ENCODE measurements around the gene TBX5.
A peak's percentile ranks its signal among the peaks of the same experiment; 100 is the strongest.
"Not testable (repeated sequence)": the region's sequence is repeated elsewhere in the genome, so short reads cannot be mapped to it uniquely, and the experiment has no call there.

TBX5 gene

DNA sequence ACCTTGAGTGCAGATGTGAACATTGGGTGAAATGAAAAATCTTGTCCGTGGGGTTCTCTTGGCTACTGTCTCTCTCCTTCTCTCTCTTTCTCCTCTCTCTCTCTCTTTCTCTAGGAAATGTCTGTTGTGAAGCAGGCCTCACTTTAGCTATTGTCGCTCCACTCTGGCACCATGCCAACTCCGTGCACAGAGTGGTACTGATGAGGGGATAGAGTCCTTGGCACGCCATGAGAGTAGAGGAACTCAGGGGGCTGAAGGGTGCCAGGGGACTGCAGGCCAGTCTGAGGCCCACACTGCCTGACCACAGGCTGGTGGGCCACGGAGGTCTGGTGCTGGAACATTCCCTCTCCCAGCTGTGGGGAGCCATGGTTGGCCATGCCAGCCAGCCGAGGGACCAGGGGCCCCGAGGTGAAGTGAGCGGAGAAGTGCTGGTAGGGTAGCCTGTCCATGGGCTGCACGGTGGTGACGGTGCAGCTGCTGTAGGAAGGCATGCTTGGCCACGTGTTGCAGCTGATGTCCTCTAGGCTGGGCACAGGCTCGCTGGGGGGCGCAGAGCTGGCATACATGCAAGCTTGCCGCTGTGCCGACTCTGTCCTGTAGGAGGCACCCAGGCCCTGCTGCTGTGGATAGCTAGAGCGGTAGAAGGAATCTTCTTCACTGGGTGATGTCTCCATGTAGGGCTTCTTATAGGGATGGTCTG is 50.4 kb downstream of the TBX5 start:
- Histone ChIP-seq H3K27me3 (replicated peaks; ENCODE audit: control insufficient read depth, insufficient read depth, low read length) (no peaks in the 10 kb centered on the region), H3K4me3 (replicated peaks; ENCODE audit: low read depth, low read length) (no peak overlapping the region), H3K36me3 (ENCODE audit: control insufficient read depth, insufficient read depth, low read length) (no peaks in the 10 kb centered on the region)
- TF ChIP-seq, protein P1, sequence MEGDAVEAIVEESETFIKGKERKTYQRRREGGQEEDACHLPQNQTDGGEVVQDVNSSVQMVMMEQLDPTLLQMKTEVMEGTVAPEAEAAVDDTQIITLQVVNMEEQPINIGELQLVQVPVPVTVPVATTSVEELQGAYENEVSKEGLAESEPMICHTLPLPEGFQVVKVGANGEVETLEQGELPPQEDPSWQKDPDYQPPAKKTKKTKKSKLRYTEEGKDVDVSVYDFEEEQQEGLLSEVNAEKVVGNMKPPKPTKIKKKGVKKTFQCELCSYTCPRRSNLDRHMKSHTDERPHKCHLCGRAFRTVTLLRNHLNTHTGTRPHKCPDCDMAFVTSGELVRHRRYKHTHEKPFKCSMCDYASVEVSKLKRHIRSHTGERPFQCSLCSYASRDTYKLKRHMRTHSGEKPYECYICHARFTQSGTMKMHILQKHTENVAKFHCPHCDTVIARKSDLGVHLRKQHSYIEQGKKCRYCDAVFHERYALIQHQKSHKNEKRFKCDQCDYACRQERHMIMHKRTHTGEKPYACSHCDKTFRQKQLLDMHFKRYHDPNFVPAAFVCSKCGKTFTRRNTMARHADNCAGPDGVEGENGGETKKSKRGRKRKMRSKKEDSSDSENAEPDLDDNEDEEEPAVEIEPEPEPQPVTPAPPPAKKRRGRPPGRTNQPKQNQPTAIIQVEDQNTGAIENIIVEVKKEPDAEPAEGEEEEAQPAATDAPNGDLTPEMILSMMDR (IDR thresholded peaks at IDR 0.05; ENCODE audit: insufficient read depth, low read length, poor library complexity, severe bottlenecking): peak; percentile 36
- peak; percentile 2 for DNase-seq (ENCODE audit: extremely low read depth, insufficient read length)

DNA sequence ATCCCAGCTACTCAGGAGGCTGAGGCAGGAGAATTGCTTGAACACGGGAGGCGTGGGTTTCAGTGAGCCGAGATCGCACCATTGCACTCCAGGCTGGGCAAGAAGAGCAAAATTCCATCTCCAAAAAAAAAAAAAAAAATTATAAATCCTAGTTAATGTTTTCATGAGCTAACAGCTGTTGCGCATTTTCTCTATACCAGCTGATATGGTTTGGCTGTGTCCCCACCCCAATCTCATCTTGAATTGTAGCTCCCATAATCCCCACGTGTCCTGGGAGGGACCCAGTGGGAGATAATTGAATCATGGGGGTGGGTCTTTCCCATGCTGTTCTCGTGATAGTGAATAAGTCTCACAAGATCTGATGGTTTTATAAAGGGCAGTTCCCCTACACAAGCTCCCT is 56.7 kb downstream of the TBX5 start:
- not testable (repeated sequence) for H3K36me3 ChIP-seq (ENCODE audit: control insufficient read depth, insufficient read depth, low read length); H3K4me3 ChIP-seq (replicated peaks; ENCODE audit: low read depth, low read length); DNase-seq (ENCODE audit: extremely low read depth, insufficient read length); H3K27me3 ChIP-seq (replicated peaks; ENCODE audit: control insufficient read depth, insufficient read depth, low read length)

DNA sequence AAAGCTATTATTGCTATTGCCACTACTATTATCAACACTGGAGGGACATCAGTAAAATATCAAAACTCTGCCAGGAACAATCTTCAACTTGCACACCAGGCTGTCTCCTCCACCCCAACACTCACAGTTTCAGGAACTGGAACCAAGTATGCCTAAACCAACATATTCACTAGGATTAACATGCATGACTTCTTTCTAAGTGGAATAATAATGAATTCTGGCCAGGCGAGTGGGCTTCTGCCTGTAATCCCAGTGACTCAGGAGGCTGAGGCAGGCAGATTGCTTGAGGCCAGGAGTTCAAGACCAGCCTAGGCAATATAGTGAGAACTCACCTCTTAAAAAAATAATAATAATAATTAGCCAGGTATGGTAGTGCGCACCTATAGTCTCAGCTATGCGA is 58.1 kb downstream of the TBX5 start:
- no peaks in the 10 kb centered on the region for H3K36me3 ChIP-seq (ENCODE audit: control insufficient read depth, insufficient read depth, low read length)
- no peaks in the 10 kb centered on the region for H3K27me3 ChIP-seq (replicated peaks; ENCODE audit: control insufficient read depth, insufficient read depth, low read length)
- no peak for DNase-seq (ENCODE audit: extremely low read depth, insufficient read length)
- no peak overlapping the region for H3K4me3 ChIP-seq (replicated peaks; ENCODE audit: low read depth, low read length)
- TF ChIP-seq, protein P1 (IDR thresholded peaks at IDR 0.05; ENCODE audit: insufficient read depth, low read length, poor library complexity, severe bottlenecking): no peak

DNA sequence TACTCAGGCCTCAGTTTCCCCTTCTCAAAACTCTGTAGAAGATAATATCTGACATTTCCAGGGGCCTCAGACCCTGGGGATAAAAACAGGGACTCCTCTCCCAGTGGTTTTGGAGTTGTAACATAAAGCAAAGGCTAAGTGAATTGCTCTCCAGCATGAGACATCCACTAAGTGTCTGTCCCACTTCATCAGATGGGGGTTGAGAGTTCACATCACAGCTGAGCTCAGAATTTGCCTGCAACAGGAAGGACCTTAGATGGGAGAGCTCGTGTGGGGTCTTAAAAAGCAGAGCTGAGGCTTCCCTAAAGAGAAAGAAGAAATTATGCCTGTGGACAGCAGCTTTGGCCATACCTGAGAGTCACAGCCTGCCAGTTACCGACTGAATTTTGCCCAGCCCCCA is 61.1 kb downstream of the TBX5 start:
- no peak overlapping the region for H3K4me3 ChIP-seq (replicated peaks; ENCODE audit: low read depth, low read length)
- H3K27me3 ChIP-seq (replicated peaks; ENCODE audit: control insufficient read depth, insufficient read depth, low read length): no peaks in the 10 kb centered on the region
- H3K36me3 ChIP-seq (ENCODE audit: control insufficient read depth, insufficient read depth, low read length): no peaks in the 10 kb centered on the region
- no peak for DNase-seq (ENCODE audit: extremely low read depth, insufficient read length)
- TF ChIP-seq, protein P1 (IDR thresholded peaks at IDR 0.05; ENCODE audit: insufficient read depth, low read length, poor library complexity, severe bottlenecking): no peak

DNA sequence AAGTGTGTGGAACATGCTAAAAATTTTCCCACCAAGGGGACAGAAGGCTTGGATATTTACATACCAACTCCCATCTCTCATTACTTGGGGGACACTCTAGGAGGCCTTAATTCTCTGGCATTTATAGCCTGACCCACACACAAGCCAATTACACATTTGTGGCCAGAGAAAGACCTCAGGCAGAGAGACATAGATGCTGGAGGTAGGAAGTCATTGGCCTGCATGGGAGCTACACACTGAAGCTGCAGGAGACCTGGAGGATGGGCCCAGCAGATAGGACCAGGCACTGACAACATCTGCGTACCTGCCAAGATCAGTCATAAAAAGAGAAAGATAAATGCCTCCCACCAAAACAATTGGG is 61.7 kb downstream of the TBX5 start:
- TF ChIP-seq, protein P1 (IDR thresholded peaks at IDR 0.05; ENCODE audit: insufficient read depth, low read length, poor library complexity, severe bottlenecking): no peak
- DNase-seq (ENCODE audit: extremely low read depth, insufficient read length): no peak
- Histone ChIP-seq H3K36me3 (ENCODE audit: control insufficient read depth, insufficient read depth, low read length) (no peaks in the 10 kb centered on the region), H3K27me3 (replicated peaks; ENCODE audit: control insufficient read depth, insufficient read depth, low read length) (no peaks in the 10 kb centered on the region), H3K4me3 (replicated peaks; ENCODE audit: low read depth, low read length) (no peak overlapping the region)

DNA sequence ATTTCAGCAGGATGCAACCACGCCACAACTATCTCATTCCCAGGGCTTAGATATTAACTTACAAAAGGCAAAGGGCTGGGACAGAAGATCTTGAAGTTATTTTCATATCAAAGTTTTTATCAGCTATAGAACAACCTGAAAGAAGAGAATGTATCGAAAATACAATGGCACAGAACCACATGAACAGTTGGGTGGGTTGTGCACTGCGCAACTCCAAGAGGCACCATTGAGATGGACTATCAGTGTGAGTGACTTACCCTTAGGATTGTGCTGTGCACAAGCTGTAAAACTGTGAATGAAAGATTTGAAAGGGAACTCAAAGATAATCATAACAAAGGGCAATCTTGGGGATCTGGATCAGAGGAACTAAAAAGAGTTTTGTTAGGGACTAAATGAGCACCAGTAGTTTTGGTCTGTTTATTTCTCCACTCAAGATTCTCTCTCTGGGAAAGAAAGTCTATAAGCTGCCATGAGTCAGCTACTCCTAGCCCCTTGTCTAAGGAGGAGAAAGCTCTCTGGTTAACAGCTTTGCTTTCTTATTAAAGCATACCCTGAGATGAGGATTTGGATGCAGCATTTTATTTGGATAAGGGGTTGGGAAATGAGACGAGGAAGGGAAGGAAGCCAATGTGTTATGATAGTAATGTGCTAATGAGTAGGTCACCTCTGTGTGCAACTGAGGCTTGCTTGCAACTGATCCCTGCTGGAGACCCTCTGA is 62.2 kb downstream of the TBX5 start:
- no peaks in the 10 kb centered on the region for H3K36me3 ChIP-seq (ENCODE audit: control insufficient read depth, insufficient read depth, low read length)
- TF ChIP-seq, protein P1 (IDR thresholded peaks at IDR 0.05; ENCODE audit: insufficient read depth, low read length, poor library complexity, severe bottlenecking): no peak
- no peaks in the 10 kb centered on the region for H3K27me3 ChIP-seq (replicated peaks; ENCODE audit: control insufficient read depth, insufficient read depth, low read length)
- DNase-seq (ENCODE audit: extremely low read depth, insufficient read length): no peak
- H3K4me3 ChIP-seq (replicated peaks; ENCODE audit: low read depth, low read length): no peak overlapping the region

Measured in GM06990 (cell line).